GM21619 (cell line): ENCODE results near the gene DDC.
"Not testable (repeated sequence)": the region's sequence is repeated elsewhere in the genome, so short reads cannot be mapped to it uniquely, and the experiment has no call there.

ENCODE experiments used
- ATAC-seq: cut with Tn5 transposase; IDR thresholded peaks from one replicate; pipeline ENCODE4 v1.9.1; 2021; ENCODE audit not compliant: unreplicated experiment

Gene DDC

GRCh38 chr7:50528266-50529092 lies 36.7 kb downstream of the DDC start:
- ATAC-seq, result no peak

DNA sequence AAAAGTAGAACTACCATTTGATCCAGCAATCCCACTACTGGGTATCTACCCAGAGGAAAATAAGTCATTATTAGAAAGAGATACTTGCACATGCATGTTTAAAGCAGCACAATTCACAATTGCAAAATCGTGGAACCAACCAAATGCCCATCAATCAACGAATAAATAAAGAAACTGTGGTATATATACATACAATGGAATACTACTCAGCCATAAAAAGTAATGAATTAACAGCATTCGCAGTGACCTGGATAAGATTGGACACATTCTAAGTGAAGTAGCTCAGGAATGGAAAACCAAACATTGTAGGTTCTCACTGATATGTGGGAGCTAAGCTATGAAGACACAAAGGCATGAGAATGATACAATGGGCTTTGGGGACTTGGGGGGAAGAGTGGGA lies 45.9 kb downstream of the DDC start:
- ATAC-seq, result not testable (repeated sequence)

GRCh38 chr7:50513166-50513871 lies 51.9 kb downstream of the DDC start:
- no peak for ATAC-seq

DNA sequence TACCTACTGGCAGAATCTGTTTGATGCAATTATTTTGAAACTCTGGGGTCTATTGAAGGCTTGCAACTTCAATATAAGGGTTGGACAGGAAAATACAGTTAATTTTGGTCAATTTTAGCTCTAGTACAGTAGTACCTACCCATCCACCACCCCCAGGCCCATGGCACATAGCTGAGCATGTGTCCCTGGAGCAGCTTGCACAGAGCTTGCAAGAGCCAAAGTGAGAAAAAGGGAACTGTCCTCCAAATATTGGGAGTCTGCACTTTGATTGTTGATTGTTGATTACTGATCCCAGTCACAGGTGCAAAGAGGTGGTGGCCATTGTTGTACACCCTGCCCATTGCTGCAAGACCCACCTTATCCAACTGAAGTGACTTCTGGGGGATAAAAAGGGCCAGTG lies 52.8 kb downstream of the DDC start:
- no peak for ATAC-seq

DNA sequence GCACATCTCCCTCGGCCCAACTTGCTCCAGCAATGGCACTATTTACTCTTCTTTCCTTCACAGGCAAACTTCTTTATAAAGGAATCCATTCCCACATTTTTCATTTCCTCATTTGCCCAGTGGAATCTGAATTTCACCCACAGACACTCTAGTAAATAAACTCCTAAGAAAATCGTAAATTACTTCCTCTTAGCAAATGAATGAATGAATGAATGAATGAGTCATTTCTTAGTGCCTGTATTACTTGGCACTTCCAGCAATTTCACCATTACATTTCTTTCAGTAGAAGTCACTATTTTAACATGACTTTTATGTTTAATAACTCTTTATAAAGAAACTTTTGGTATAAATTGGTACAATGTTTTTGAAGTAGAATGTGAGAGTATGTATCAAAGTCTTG lies 55.7 kb downstream of the DDC start:
- ATAC-seq, result no peak

DNA sequence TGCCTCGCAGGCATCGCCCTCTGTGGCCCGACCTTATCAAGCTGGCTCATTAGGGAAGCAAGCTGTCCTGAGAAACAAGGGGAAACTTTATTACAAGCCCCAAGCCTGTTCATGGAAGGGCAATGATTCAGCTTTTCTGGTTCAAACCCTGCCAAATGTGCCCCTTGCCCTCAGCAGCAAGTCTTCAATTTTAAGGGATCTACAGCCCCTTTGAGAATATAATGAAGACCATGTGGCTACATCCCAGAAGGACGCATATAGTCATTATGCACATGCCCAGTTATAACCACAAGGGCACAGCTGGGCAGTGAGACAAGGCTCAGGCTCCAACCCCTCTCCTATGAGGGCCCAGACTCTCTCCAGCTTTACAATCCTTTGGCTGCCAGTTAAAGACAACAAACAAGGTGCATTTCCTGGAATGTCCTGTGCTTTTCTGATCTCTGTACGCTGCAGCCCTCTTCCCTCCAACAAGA lies 56.7 kb downstream of the DDC start:
- ATAC-seq, result no peak

DNA sequence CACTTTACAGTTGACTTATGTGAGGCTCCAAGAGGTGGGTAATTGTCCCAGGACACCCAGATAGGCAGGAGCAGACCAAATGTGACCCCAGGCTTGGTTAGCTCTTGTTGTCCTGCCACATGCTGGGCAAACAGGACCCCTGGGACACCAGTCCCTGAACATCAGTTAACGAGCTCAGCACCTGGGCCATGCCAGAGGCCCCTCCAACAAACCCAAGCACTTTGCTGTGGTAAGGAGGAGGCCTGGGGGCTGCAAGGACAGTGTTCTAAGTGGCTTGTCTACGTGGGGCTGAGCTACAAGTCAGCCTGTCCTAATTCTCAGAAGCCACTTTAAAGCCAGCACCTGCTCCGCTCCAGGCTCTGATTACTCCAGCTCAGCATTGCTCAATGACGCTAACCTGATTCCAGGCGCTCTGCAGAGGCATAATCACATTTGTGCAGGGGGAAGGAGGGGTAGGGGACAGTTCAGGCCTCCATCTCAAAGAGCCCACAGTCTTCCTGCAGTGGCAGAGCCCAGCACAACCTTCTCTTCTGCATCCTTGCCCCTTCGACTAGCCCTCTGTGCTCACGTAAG lies 57.2 kb downstream of the DDC start:
- no peak for ATAC-seq

DNA sequence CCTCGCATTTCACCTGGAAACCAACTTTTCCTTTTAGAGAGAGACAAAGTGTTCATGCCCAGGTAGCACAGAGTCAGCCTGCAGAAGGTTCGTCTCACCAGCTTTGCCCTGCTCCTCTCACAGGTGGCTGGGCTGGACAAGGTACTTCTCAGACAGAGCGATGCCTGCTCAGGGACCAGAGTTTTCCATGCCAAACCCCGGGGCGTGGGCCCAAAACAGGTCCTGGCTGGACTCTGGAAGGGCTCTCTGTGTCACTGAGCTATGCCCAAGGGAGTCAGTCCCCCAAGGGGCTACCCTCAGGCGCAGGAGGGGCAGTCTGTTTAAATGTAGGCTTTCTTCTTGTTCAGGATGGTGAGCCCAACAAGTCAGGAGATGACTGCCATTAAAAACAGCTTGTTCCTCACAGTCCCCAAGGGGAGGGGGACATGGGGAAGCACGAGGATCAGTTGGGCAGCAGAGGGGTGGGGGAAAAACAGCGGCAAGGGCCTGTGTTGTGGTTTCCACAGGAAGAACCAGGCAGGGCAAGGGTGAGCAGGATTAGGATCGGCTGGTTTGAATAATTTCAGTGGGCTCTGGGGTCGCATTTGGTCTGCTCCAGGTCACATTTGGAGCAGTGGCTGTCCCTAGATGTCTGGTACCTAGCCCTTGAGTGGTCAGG lies 59.5 kb downstream of the DDC start:
- ATAC-seq, result no peak

- no peak for ATAC-seq
These were observed 60.3 kb downstream of the DDC start for GRCh38 chr7:50504646-50505546.

GRCh38 chr7:50502947-50503346 lies 62.3 kb downstream of the DDC start:
- ATAC-seq, result no peak

DNA sequence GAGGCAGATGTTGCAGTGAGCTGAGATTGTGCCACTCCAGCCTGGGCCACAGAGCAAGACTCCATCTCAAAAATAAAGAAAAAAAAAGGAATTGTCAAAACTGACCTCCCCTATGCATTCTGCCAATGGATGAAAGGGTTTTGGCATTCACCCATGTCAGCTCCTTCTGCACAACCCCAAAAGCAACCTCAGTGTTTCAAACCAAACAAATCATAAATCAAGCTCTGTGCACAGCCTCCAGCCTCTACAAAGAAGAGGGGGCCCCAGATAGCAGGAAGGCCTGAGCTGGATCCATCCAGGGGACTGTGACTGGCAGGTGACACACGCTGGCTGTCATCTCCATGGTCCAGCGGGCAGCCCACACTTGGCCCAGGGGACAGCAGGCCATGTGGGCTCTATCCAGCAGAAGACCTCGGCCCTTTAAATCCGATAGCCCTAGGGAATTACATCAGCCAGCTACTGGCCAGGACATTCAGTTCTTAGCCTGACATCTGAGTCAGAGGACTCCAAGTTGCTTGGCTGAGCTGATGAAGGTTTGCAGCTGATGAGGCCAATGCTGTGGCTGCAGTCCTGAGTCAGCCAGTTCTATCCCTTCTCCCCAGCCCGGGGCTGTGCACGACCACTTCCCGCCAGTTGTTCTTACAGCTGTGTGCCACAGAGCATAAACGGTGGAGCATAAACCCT lies 63.1 kb downstream of the DDC start:
- ATAC-seq, result no peak

- no peak for ATAC-seq
These were observed 66.1 kb downstream of the DDC start for GRCh38 chr7:50499092-50499491.

GRCh38 chr7:50497968-50498367 lies 67.2 kb downstream of the DDC start:
- ATAC-seq, result no peak

GRCh38 chr7:50497068-50497642 lies 68.0 kb downstream of the DDC start:
- no peak for ATAC-seq

GRCh38 chr7:50496569-50496968 lies 68.6 kb downstream of the DDC start:
- ATAC-seq, result no peak

DNA sequence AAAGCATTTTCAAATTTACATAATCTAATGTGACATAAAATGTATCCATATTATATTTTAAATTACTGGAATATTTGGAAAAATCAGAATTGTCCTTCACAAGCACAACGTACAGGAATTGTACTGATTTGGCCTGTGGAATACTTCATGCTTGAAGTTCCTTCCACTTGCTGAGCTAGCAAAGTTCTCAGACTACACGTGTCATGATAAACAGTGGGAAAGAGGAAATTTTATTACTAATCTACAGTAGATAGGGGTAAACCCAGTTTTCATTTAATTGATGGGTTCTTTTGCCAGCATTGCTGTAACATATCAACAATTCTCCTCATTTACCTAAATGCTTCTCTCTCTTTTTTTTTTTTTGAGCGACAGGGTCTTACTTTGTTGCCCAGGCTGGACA lies 69.5 kb downstream of the DDC start:
- ATAC-seq, result no peak

- no peak for ATAC-seq
These were observed 72.3 kb downstream of the DDC start for GRCh38 chr7:50492770-50493519.

- ATAC-seq, result no peak
These were observed 73.3 kb downstream of the DDC start for GRCh38 chr7:50491943-50492342.

DNA sequence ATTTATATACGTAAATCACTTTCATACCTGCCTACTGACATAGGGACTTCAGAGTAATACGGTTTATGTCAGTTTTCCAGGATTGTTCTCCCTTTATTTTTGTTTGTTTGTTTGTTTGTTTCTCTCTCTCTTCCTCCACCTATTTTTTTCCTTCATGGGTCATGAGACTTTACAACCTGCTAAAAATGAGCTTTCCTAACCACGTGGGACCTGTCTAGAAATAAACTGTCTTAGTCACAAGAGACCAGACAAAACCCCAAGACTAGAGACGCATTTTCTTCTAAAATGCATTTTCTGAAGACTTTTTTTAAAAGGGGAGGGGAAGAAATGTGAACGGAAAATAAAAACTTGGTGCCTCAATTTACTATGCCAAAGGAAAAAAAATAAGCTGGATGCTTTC lies 74.0 kb downstream of the DDC start:
- no peak for ATAC-seq
